Cardiac muscle cell (in vitro differentiated cells and primary cell): Measurements from ENCODE around the gene P3H1. TPM values are rescaled to one million over a fixed set of nuclear protein-coding genes. Genes with fewer than 3 reads are reported as not detected.

Experiments
- DNase-seq, 2 donors: peaks; one replicate each; pipeline versions ENCODE4 v3.0.0 to v3.0.0-alpha.2; 2010 to 2017; ENCODE audit warnings: low read depth in 1 of 2, low spot score in 1 of 2
- H3K27ac ChIP-seq: fragments of 200-600 bp; sonication (generic); 2 replicates; pipeline ENCODE4 v1.5.1; 2016
- H3K27me3 ChIP-seq: fragments of 200-600 bp; sonication (generic); 2 replicates; pipeline ENCODE4 v1.6.0; 2016; ENCODE audit warnings: control low read depth
- H3K36me3 ChIP-seq: fragments of 200-600 bp; sonication (generic); 2 replicates; pipeline ENCODE4 v1.5.1; 2016; ENCODE audit warnings: control low read depth
- H3K4me1 ChIP-seq: fragments of 200-600 bp; sonication (generic); 2 replicates; pipeline ENCODE4 v1.8.1; 2017; ENCODE audit warnings: low read depth, mild to moderate bottlenecking, mixed run types
- H3K4me3 ChIP-seq: fragments of 200-600 bp; sonication (generic); 2 replicates; pipeline ENCODE4 v1.5.1; 2016; ENCODE audit warnings: mild to moderate bottlenecking
- H3K9me3 ChIP-seq: fragments of 200-600 bp; sonication (generic); 2 replicates; pipeline ENCODE4 v1.5.1; 2017; ENCODE audit warnings: low read depth, mild to moderate bottlenecking, control low read depth
- CTCF ChIP-seq: IDR thresholded peaks from 2 replicates; pipeline ENCODE4 v1.5.1; 2012; ENCODE audit warnings: low read depth, mild to moderate bottlenecking, low read length
- polyA plus RNA-seq: library from polyadenylated mRNA; unstranded; fragments of >200 nt; fragmentation: Nextera tagmentation; extraction: Ambion mirVana; gene quantifications from 2 replicates; pipeline ENCODE4 v1.2.1, GENCODE V29; 2016
- total RNA-seq: library from RNA; depleted of rRNA; stranded (reverse); fragments of >200 nt; gene quantifications from 2 replicates; pipeline ENCODE4 v1.2.3, GENCODE V29; 2016

P3H1 gene
- total and polyA plus RNA-seq, 2 experiments from 2014 or later = 56.1 to 65.4 TPM

GRCh38 chr1:42703888-42704464 lies 62.9 kb downstream of the P3H1 start:
- Histone ChIP-seq H3K4me1 (no peaks in the 10 kb centered on the region), H3K4me3 (no peak overlapping the region), H3K36me3 (peaks cover 54% of the 10 kb centered on the region), H3K27me3 (no peaks in the 10 kb centered on the region), H3K27ac (no peak overlapping the region), H3K9me3 (no peaks in the 10 kb centered on the region)
- TF ChIP-seq CTCF = no peak
- no peak for DNase-seq

GRCh38 chr1:42700006-42700405 lies 66.8 kb downstream of the P3H1 start:
- no peaks in the 10 kb centered on the region for H3K27me3 ChIP-seq
- no peaks in the 10 kb centered on the region for H3K4me1 ChIP-seq
- DNase-seq = no peak
- peaks cover 89% of the 10 kb centered on the region for H3K36me3 ChIP-seq
- no peak overlapping the region for H3K4me3 ChIP-seq
- no peak for TF ChIP-seq CTCF
- H3K9me3 ChIP-seq = no peaks in the 10 kb centered on the region
- H3K27ac ChIP-seq = no peak overlapping the region

GRCh38 chr1:42698081-42698813 lies 68.6 kb downstream of the P3H1 start:
- TF ChIP-seq CTCF = no peak
- no peaks in the 10 kb centered on the region for H3K27me3 ChIP-seq
- no peaks in the 10 kb centered on the region for H3K9me3 ChIP-seq
- H3K4me1 ChIP-seq = no peaks in the 10 kb centered on the region
- DNase-seq = no peak
- H3K27ac ChIP-seq = no peak overlapping the region
- H3K36me3 ChIP-seq = peaks cover 91% of the 10 kb centered on the region
- H3K4me3 ChIP-seq = no peak overlapping the region

Other genes with a start within 250 kb of the P3H1 start
- gene PPIH, start 108.6 kb downstream of the P3H1 start, total RNA-seq = 41.7 and 59.0 TPM in 2 replicates
- gene PPIH, start 108.6 kb downstream of the P3H1 start, polyA plus RNA-seq = 43.7 and 54.6 TPM in 2 replicates
- gene YBX1, start 84.6 kb downstream of the P3H1 start, total RNA-seq = 1,046 and 1,156 TPM in 2 replicates
- gene YBX1, start 84.6 kb downstream of the P3H1 start, polyA plus RNA-seq = 327 and 358 TPM in 2 replicates
- gene CLDN19, start 26.8 kb downstream of the P3H1 start, total RNA-seq = 9.2 and 12.9 TPM in 2 replicates
- 4.3 and 5.6 TPM in 2 replicates for gene CLDN19, start 26.8 kb downstream of the P3H1 start, polyA plus RNA-seq
- gene C1orf50, start 221 bp upstream of the P3H1 start, total RNA-seq = 4.5 and 7.3 TPM in 2 replicates
- gene C1orf50, start 221 bp upstream of the P3H1 start, polyA plus RNA-seq = 18.5 and 22.1 TPM in 2 replicates
- gene TMEM269, start 18.0 kb upstream of the P3H1 start, total RNA-seq = 0.21 and 0.69 TPM in 2 replicates
- gene TMEM269, start 18.0 kb upstream of the P3H1 start, polyA plus RNA-seq = 0.35 and 0.99 TPM in 2 replicates
- gene ERMAP, start 50.1 kb upstream of the P3H1 start, total RNA-seq = 9.2 and 9.5 TPM in 2 replicates
- 4.1 and 5.7 TPM in 2 replicates for gene ERMAP, start 50.1 kb upstream of the P3H1 start, polyA plus RNA-seq
- 28.8 and 35.6 TPM in 2 replicates for gene SVBP, start 50.4 kb upstream of the P3H1 start, total RNA-seq
- 67.8 and 73.1 TPM in 2 replicates for gene SVBP, start 50.4 kb upstream of the P3H1 start, polyA plus RNA-seq
- gene ZNF691, start 79.6 kb upstream of the P3H1 start, total RNA-seq = 22.6 and 24.3 TPM in 2 replicates
- gene ZNF691, start 79.6 kb upstream of the P3H1 start, polyA plus RNA-seq = 18.6 and 25.9 TPM in 2 replicates
- 714 and 748 TPM in 2 replicates for gene SLC2A1, start 191.8 kb upstream of the P3H1 start, total RNA-seq
- 215 and 243 TPM in 2 replicates for gene SLC2A1, start 191.8 kb upstream of the P3H1 start, polyA plus RNA-seq